ENCODE measurements around the gene TTYH1. TPM values are rescaled to one million over a fixed set of nuclear protein-coding genes. Genes with fewer than 3 reads are reported as not detected.

TTYH1 gene
- total and polyA plus RNA-seq, 9 of the 15 experiments (the other 6 are each of a cell fraction or from before 2014, with no cell fraction given), result 0.08 TPM; not detected in 8

DNA sequence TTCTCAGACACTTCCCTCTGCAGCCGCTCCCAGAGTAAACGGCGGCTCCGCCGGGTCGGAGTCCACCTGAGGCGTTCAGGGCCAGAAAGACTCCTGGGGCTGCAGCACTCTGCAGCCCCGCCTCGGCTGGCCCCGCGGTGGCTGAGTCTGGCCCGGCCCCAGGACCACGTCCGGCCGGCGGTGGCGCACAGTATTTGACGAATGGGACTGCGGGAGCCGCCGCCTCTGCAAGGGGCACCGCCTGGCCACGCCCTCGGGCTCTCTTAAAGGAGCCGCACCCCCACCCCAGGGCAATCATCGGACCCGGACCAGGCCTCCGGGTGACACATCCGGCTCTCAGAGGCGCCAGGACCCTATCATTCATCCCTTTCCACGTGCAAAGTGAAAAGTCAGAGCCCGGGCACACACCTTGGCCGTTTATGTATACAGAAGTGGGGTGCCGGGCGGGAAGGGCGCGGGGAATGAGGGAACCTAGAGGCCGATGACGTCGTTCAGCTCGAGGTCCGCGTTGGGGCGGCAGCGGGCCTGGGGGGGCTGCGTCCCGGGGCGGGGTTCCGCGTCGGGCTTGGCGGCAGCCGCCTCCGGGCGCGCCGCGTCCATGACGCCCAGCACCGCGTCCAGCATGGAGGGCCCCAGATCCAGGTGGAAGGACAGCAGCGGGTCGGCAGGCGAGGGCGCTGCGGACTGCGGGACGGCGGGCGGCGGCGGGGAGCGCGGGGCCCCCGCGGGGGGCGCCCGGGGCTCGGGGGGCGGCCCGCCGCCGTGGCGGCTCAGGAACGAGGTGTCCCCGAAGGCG, 49.6 kb downstream of the TTYH1 start (continued):
- TF ChIP-seq, protein P1, sequence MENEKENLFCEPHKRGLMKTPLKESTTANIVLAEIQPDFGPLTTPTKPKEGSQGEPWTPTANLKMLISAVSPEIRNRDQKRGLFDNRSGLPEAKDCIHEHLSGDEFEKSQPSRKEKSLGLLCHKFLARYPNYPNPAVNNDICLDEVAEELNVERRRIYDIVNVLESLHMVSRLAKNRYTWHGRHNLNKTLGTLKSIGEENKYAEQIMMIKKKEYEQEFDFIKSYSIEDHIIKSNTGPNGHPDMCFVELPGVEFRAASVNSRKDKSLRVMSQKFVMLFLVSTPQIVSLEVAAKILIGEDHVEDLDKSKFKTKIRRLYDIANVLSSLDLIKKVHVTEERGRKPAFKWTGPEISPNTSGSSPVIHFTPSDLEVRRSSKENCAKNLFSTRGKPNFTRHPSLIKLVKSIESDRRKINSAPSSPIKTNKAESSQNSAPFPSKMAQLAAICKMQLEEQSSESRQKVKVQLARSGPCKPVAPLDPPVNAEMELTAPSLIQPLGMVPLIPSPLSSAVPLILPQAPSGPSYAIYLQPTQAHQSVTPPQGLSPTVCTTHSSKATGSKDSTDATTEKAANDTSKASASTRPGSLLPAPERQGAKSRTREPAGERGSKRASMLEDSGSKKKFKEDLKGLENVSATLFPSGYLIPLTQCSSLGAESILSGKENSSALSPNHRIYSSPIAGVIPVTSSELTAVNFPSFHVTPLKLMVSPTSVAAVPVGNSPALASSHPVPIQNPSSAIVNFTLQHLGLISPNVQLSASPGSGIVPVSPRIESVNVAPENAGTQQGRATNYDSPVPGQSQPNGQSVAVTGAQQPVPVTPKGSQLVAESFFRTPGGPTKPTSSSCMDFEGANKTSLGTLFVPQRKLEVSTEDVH (IDR thresholded peaks at IDR 0.05; ENCODE audit: low read depth, partially characterized antibody), result no peak
- TF ChIP-seq ZNF586 (CRISPR knock-in tag; conservative IDR thresholded peaks at IDR 0.05) (no peak), ARNT (IDR thresholded peaks at IDR 0.05) (no peak), RAD21 (CRISPR knock-in tag; conservative IDR thresholded peaks at IDR 0.05 in 1 of 2, IDR thresholded peaks at IDR 0.05 in 1 of 2) (no peak), ZNF41 (CRISPR knock-in tag; conservative IDR thresholded peaks at IDR 0.05) (no peak), NCOA1 (IDR thresholded peaks at IDR 0.05; ENCODE audit: low read depth) (peak; percentile 55; the same call in 1 of the 2 replicates), OTX1 (CRISPR knock-in tag; IDR thresholded peaks at IDR 0.05) (no peak), THRB (CRISPR knock-in tag; conservative IDR thresholded peaks at IDR 0.05) (no peak), FOXP4 (CRISPR knock-in tag; IDR thresholded peaks at IDR 0.05; ENCODE audit: borderline replicate concordance) (no peak)
- TF ChIP-seq, protein P2, sequence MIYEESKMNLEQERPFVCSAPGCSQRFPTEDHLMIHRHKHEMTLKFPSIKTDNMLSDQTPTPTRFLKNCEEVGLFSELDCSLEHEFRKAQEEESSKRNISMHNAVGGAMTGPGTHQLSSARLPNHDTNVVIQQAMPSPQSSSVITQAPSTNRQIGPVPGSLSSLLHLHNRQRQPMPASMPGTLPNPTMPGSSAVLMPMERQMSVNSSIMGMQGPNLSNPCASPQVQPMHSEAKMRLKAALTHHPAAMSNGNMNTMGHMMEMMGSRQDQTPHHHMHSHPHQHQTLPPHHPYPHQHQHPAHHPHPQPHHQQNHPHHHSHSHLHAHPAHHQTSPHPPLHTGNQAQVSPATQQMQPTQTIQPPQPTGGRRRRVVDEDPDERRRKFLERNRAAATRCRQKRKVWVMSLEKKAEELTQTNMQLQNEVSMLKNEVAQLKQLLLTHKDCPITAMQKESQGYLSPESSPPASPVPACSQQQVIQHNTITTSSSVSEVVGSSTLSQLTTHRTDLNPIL (CRISPR knock-in tag; IDR thresholded peaks at IDR 0.05), result no peak
- TF ChIP-seq, protein P3, sequence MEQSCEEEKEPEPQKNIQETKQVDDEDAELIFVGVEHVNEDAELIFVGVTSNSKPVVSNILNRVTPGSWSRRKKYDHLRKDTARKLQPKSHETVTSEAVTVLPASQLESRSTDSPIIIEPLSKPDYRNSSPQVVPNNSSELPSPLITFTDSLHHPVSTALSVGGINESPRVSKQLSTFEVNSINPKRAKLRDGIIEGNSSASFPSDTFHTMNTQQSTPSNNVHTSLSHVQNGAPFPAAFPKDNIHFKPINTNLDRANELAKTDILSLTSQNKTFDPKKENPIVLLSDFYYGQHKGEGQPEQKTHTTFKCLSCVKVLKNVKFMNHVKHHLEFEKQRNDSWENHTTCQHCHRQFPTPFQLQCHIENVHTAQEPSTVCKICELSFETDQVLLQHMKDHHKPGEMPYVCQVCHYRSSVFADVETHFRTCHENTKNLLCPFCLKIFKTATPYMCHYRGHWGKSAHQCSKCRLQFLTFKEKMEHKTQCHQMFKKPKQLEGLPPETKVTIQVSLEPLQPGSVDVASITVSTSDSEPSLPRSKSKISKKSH (CRISPR knock-in tag; IDR thresholded peaks at IDR 0.05), result no peak

All from K562 (cell line).